K562 (cell line): ENCODE results near the gene FADS6. TPM values are rescaled to one million over a fixed set of nuclear protein-coding genes. Genes with fewer than 3 reads are reported as not detected.

Experiments
- ATAC-seq: fragments of 200-7000 bp; cut with Tn5 transposase; 3 replicates; pipeline ENCODE4 v1.9.1; 2020; ENCODE audit warnings: moderate library complexity
- BruUV-seq: library from RNA; stranded (reverse); fragments of 400-500 nt; replicated peaks from 2 replicates; lab custom pipeline; 2021; lab: Mats Ljungman, UMichigan
- CTCF ChIA-PET: fragments of 300-600 bp; formaldehyde crosslinking; extraction: SDS; loops from one replicate; lab custom pipeline; 2021; ENCODE audit warnings: low intra/inter-chr PET ratio; lab: Yijun Ruan, JAX
- POLR2A ChIA-PET: fragments of 300-600, 350-650 bp; sonication (Branson Sonifier 250); formaldehyde crosslinking; extraction: SDS; loops from one replicate; lab custom pipeline; 2021; ENCODE audit warnings: antibody characterized with exemption, inconsistent platforms; lab: Yijun Ruan, JAX
- DNase-seq, 4 experiments: peaks; one replicate each; pipeline versions ENCODE4 v3.0.0 to v3.0.0-alpha.2; 2011 to 2018; ENCODE audit warnings: low spot score in 3 of 4, mixed read lengths in 3 of 4; ENCODE audit errors: extremely low read depth in 1 of 4
- FAIRE-seq: peaks from 2 replicates; lab custom pipeline; 2011; peaks lifted over from hg19 to GRCh38; lab: Jason Lieb, UNC
- H2AFZ ChIP-seq: 2 replicates; pipeline ENCODE4 v1.6.0; 2011; ENCODE audit warnings: low read depth, low read length, control low read depth, inconsistent platforms
- H3K27ac ChIP-seq: fragments of 200-600 bp; 3 replicates; pipeline ENCODE4 v1.8.0; 2011; ENCODE audit warnings: low read depth, mild to moderate bottlenecking, control low read depth, inconsistent platforms, low read length, moderate library complexity, mixed read lengths; ENCODE audit errors: extremely low read depth
- H3K27me3 ChIP-seq, 2 experiments: fragments of 300-600 bp in 1 of 2; 2 replicates in 1 of 2; 3 replicates in 1 of 2; pipeline versions ENCODE4 v1.6.0 to v1.8.0; 2011; ENCODE audit warnings: inconsistent platforms in 2 of 2, low read length in 2 of 2, mild to moderate bottlenecking in 1 of 2, mixed read lengths in 1 of 2, moderate library complexity in 1 of 2; ENCODE audit not compliant: control insufficient read depth in 2 of 2, insufficient read depth in 2 of 2
- H3K36me3 ChIP-seq: fragments of 300-600 bp; 3 replicates; pipeline ENCODE4 v1.8.0; 2011; ENCODE audit warnings: mild to moderate bottlenecking, low read length, inconsistent platforms; ENCODE audit not compliant: control insufficient read depth, insufficient read depth
- H3K4me1 ChIP-seq, 2 experiments: fragments of 200-600 bp in 1 of 2; replicated peaks in 1 of 2; 2 replicates in 1 of 2; 3 replicates in 1 of 2; pipeline versions ENCODE4 v1.5.1 to v1.8.0; 2011; ENCODE audit warnings: inconsistent platforms in 2 of 2, low read length in 2 of 2, mild to moderate bottlenecking in 1 of 2, mixed read lengths in 1 of 2, moderate library complexity in 1 of 2; ENCODE audit not compliant: control insufficient read depth in 2 of 2, insufficient read depth in 2 of 2
- H3K4me2 ChIP-seq: 2 replicates; pipeline ENCODE4 v1.6.1; 2011; ENCODE audit warnings: low read length, control low read depth, inconsistent platforms, mixed read lengths; ENCODE audit not compliant: insufficient read depth
- H3K4me3 ChIP-seq: fragments of 200-600 bp; sonication (generic), shearing (Covaris generic); 2 replicates; pipeline ENCODE4 v1.5.1; 2016; ENCODE audit warnings: control low read depth, inconsistent platforms
- H3K79me2 ChIP-seq: fragments of 200-600 bp; 3 replicates; pipeline ENCODE4 v1.8.0; 2011; ENCODE audit warnings: low read length, inconsistent platforms; ENCODE audit not compliant: control insufficient read depth, insufficient read depth
- H3K9ac ChIP-seq, 2 experiments: 2 replicates each; pipeline versions ENCODE4 v1.6.0 to v1.6.1; 2011; ENCODE audit warnings: low read depth in 2 of 2, low read length in 2 of 2, control low read depth in 1 of 2, inconsistent platforms in 1 of 2, mild to moderate bottlenecking in 1 of 2, mixed read lengths in 1 of 2; ENCODE audit not compliant: insufficient read depth in 1 of 2
- H3K9me1 ChIP-seq: one replicate; pipeline ENCODE4 v1.6.0; 2011; ENCODE audit warnings: inconsistent platforms, mild to moderate bottlenecking, low read length, moderate library complexity; ENCODE audit not compliant: control insufficient read depth, insufficient read depth
- H3K9me3 ChIP-seq: replicated peaks from 2 replicates; pipeline ENCODE4 v1.5.1; 2011; ENCODE audit warnings: low read depth, low read length, inconsistent platforms; ENCODE audit not compliant: control insufficient read depth, insufficient read depth
- H4K20me1 ChIP-seq: replicated peaks from 2 replicates; pipeline ENCODE4 v1.6.1; 2011; ENCODE audit warnings: low read length, inconsistent platforms, mixed read lengths; ENCODE audit not compliant: control insufficient read depth, insufficient read depth
- BCOR ChIP-seq: fragments of 450-650 bp; IDR thresholded peaks from 2 replicates; pipeline ENCODE4 v1.6.1; 2016
- EGR1 ChIP-seq: fragments of 450-650 bp; conservative IDR thresholded peaks from 2 replicates; pipeline ENCODE4 v1.6.1; 2017; ENCODE audit warnings: mild to moderate bottlenecking
- RBM25 ChIP-seq: fragments of 200-400 bp; formaldehyde crosslinking; IDR thresholded peaks from 2 replicates; pipeline ENCODE4 v1.6.1; 2018; ENCODE audit warnings: low read length, low read depth, moderate library complexity; ENCODE audit not compliant: severe bottlenecking
- ZFP36 ChIP-seq: fragments of 150-350 bp; IDR thresholded peaks from 2 replicates; pipeline ENCODE4 v1.6.1; 2018; ENCODE audit warnings: low read length, low read depth; ENCODE audit not compliant: partially characterized antibody
- WGBS: fragments of 100-300 bp; shearing (Covaris generic); methylation state at CpG from one replicate; pipeline ENCODE4 v1.1.6; 2016; ENCODE audit warnings: low coverage, mixed read lengths; ENCODE audit not compliant: insufficient coverage; ENCODE audit errors: missing lambda C conversion rate; 5-methylcytosine and 5-hydroxymethylcytosine counted together
- in situ Hi-C: fragments of 300-500 bp; cut with MboI; formaldehyde crosslinking; loops from 4 replicates; pipeline ENCODE4 v1.15.0; 2018; ENCODE audit warnings: inconsistent platforms, mixed read lengths
- intact Hi-C: fragments of 100-400 bp; cut with micrococcal nuclease; formaldehyde crosslinking; loops from 2 replicates; pipeline ENCODE4 v1.14.2; 2022
- polyA plus RNA-seq, 8 experiments: library from polyadenylated mRNA; depleted of rRNA in 4 of 8; stranded (reverse) in 5 of 8; unstranded in 3 of 8; fragments of >200 nt; fragmentation: Nextera tagmentation in 2 of 8; fragmentation: Illumina TruSeq in 1 of 8; extraction: Ambion mirVana in 2 of 8; extraction: Trizol in 1 of 8; gene quantifications; 2 replicates each; pipeline versions ENCODE4 v1.2.1 to v1.2.3, GENCODE V29; 2011 to 2014; ENCODE audit warnings: inconsistent platforms in 1 of 8, missing spikeins in 1 of 8
- total RNA-seq, 7 experiments: library from RNA; depleted of rRNA in 6 of 7; stranded (reverse); fragments of >200 nt in 6 of 7; fragmentation: Illumina TruSeq in 2 of 7; extraction: Trizol in 2 of 7; gene quantifications; 2 replicates each; pipeline versions ENCODE4 v1.2.1 to v1.2.3, GENCODE V29; 2011 to 2021; ENCODE audit warnings: low replicate concordance in 1 of 7
- TF ChIP-seq, protein P1 (sequence below): fragments of 450-650 bp; formaldehyde crosslinking; conservative IDR thresholded peaks from 2 replicates; pipeline ENCODE4 v1.4.0; 2022; ENCODE audit warnings: mild to moderate bottlenecking, missing genetic modification characterization

Gene FADS6
- total and polyA plus RNA-seq, 9 of the 15 experiments (the other 6 are each of a cell fraction or from before 2014, with no cell fraction given): 0.18 to 0.22 TPM; not detected in 7

DNA sequence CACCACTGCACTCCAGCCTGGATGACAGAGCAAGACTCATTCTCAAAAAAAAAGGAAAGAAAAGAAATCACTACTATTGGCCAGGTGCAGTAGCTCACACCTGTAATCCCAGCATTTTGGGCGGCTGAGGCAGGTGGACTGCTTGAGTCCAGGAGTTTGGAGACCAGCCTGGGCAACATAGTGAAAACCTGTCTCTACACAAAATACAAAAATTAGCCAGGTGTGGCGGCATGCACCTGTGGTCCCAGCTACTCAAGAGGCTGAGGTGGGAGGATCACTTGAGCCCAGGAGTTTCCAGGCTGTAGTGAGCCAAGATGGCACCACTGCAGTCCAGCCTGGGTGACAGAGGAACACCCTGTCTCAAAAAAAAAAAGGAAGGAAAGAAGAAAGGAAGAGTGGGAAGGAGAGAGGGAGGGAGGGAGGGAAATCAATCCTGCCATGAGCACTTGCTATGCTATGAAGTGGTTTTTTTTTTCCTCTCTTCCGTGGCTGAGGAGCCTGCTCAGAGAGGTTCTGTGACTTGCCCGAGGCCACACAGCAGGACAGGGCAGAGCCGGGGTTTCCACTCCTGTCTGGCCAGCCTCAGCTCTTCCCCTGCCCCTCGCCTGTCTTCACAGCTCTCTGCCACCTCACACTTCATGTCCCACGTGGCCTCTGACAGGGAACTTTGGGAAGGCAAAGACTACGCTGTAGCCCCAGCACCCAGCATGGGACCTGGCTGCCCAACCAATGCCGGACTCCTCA lies 44.6 kb downstream of the FADS6 start:
- ChIA-PET POLR2A (interaction anchor here (2.3 kb wide), 1 partner anchor 10 kb away, joined by 7 read pairs; no protein-coding TSS in a partner anchor), CTCF (no interaction called here)
- peaks cover 0 to 18% of the 10 kb centered on the region in 2 experiments; a peak in 1 of 5 replicates for H3K27me3 ChIP-seq
- 5% methylated on average over 8 of the region's 9 CpGs for WGBS
- H2AFZ ChIP-seq: no peak overlapping the region
- DNase-seq (no peak), ATAC-seq (no peak), FAIRE-seq (no peak)
- intact Hi-C loops: no loop called here
- peaks cover 0 to 32% of the 10 kb centered on the region in 2 experiments; a peak in 2 of 5 replicates for H3K4me1 ChIP-seq
- TF ChIP-seq ZFP36 (peak; percentile 64), EGR1 (no peak), RBM25 (peak; percentile 57), BCOR (peak; percentile 24; the same call in 1 of the 2 replicates)
- TF ChIP-seq, protein P1, sequence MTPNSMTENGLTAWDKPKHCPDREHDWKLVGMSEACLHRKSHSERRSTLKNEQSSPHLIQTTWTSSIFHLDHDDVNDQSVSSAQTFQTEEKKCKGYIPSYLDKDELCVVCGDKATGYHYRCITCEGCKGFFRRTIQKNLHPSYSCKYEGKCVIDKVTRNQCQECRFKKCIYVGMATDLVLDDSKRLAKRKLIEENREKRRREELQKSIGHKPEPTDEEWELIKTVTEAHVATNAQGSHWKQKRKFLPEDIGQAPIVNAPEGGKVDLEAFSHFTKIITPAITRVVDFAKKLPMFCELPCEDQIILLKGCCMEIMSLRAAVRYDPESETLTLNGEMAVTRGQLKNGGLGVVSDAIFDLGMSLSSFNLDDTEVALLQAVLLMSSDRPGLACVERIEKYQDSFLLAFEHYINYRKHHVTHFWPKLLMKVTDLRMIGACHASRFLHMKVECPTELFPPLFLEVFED (CRISPR knock-in tag): no peak
- H3K27ac ChIP-seq: no peak overlapping the region
- H3K9me3 ChIP-seq: no peaks in the 10 kb centered on the region
- BruUV-seq: no TSS peak
- H3K79me2 ChIP-seq: no peaks in the 10 kb centered on the region
- no peak overlapping the region for H3K4me3 ChIP-seq
- no peaks in the 10 kb centered on the region for H3K36me3 ChIP-seq
- H3K9ac ChIP-seq: no peak overlapping the region
- peaks cover 4% of the 10 kb centered on the region for H3K9me1 ChIP-seq
- no peak overlapping the region for H3K4me2 ChIP-seq
- H4K20me1 ChIP-seq: peaks cover 10% of the 10 kb centered on the region; the same call in 1 of the 2 replicates
- in situ Hi-C loops: no loop called here
